C4-2B (cell line): Measurements from ENCODE around the gene CTNNA3.
A peak's percentile ranks its signal among the peaks of the same experiment; 100 is the strongest.

ENCODE experiments used
- H3K27ac ChIP-seq: fragments of 450-650 bp; 2 replicates; pipeline ENCODE4 v1.5.1; 2017
- ZFX ChIP-seq: fragments of 450-650 bp; IDR thresholded peaks from 2 replicates; pipeline ENCODE4 v1.6.1; 2017
- TF ChIP-seq, protein P1 (sequence below): fragments of 450-650 bp; conservative IDR thresholded peaks from 2 replicates; pipeline ENCODE4 v1.5.1; 2017; ENCODE audit warnings: mild to moderate bottlenecking

The CTNNA3 gene

GRCh38 chr10:66673071-66673470 is 1022.9 kb downstream of the CTNNA3 start:
- no peak for TF ChIP-seq ZFX
- TF ChIP-seq, protein P1, sequence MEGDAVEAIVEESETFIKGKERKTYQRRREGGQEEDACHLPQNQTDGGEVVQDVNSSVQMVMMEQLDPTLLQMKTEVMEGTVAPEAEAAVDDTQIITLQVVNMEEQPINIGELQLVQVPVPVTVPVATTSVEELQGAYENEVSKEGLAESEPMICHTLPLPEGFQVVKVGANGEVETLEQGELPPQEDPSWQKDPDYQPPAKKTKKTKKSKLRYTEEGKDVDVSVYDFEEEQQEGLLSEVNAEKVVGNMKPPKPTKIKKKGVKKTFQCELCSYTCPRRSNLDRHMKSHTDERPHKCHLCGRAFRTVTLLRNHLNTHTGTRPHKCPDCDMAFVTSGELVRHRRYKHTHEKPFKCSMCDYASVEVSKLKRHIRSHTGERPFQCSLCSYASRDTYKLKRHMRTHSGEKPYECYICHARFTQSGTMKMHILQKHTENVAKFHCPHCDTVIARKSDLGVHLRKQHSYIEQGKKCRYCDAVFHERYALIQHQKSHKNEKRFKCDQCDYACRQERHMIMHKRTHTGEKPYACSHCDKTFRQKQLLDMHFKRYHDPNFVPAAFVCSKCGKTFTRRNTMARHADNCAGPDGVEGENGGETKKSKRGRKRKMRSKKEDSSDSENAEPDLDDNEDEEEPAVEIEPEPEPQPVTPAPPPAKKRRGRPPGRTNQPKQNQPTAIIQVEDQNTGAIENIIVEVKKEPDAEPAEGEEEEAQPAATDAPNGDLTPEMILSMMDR = no peak
- no peak overlapping the region for H3K27ac ChIP-seq

- no peak for TF ChIP-seq ZFX
- TF ChIP-seq, protein P1 = no peak
- no peak overlapping the region for H3K27ac ChIP-seq
Measured at GRCh38 chr10:66671562-66671961, 1024.4 kb downstream of the CTNNA3 start.

DNA sequence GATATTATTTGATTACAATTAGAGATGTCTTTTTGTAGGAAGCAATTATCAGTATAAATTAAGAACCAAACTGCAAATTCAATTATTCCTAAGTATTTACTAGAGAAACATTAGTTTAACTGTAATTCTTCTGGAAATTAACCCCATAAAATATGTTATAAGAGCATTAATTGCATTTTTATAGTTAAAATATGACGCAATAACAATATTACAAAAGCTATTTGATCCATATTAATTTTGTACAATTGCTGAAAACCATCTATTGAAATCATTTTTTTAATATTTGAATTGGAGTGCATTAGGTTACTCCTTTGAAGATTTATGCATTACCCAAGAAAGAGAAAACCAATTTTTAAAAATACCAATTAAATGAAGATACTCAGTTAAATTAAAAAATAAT is 1024.9 kb downstream of the CTNNA3 start:
- H3K27ac ChIP-seq = no peak overlapping the region
- TF ChIP-seq, protein P1 = no peak
- TF ChIP-seq ZFX = no peak

DNA sequence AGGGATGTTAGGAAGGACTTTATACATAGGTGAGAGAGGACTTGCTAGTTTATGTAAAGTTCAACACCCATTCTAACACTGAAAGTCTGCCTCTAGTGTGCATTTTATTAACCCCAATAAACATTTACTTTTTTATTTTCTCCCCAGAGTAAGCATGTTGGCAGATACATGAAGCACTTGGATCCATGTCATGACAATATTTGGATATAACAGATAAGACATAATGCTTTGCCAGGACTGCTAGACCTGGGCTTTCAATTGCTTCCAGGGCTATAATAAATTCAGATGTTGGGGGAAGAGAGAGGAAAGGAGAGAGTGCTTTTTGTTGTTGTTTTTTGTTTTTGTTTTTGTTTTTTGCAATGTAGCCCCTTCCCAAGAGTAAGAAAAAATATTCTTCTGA is 1039.5 kb downstream of the CTNNA3 start:
- TF ChIP-seq ZFX = no peak
- TF ChIP-seq, protein P1 = peak; percentile 19
- no peak overlapping the region for H3K27ac ChIP-seq

DNA sequence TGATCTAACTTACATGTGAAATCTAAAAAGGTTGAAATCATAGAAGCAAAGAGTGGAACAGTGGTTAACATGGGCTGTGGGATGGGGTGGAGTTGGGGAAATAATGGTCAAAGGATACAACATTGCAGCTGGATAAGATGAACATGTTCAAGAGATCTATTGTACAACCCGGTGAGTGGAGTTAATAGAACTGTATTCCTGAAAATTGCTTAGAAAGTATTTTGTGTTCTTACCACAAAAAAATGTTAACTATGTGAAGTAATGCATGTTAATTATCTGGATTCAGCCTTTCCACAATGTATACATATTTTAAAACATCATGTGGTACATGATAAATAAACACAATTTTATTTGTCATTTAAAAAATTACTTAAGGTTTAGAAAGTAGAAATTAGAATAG is 1041.1 kb downstream of the CTNNA3 start:
- TF ChIP-seq ZFX = no peak
- no peak overlapping the region for H3K27ac ChIP-seq

- no peak overlapping the region for H3K27ac ChIP-seq
- TF ChIP-seq, protein P1 = no peak
Measured at GRCh38 chr10:66651308-66652082, 1044.5 kb downstream of the CTNNA3 start.

GRCh38 chr10:66649626-66650025 is 1046.4 kb downstream of the CTNNA3 start:
- TF ChIP-seq ZFX = no peak
- TF ChIP-seq, protein P1 = no peak
- no peak overlapping the region for H3K27ac ChIP-seq

GRCh38 chr10:66642217-66642616 is 1053.8 kb downstream of the CTNNA3 start:
- TF ChIP-seq ZFX = no peak
- TF ChIP-seq, protein P1 = no peak
- H3K27ac ChIP-seq = no peak overlapping the region
